Upper lobe of left lung (tissue), 4 donors: ENCODE measurements around the gene CADPS.

Experiments
- EP300 ChIP-seq, 4 donors: sonication (generic); formaldehyde crosslinking; IDR thresholded peaks; one replicate each; pipeline ENCODE4 v1.5.1; 2017; ENCODE audit warnings: antibody characterized with exemption in 4 of 4, control low read depth in 2 of 4
- POLR2A ChIP-seq, 4 donors: fragments of 450-650 bp; IDR thresholded peaks; one replicate each; pipeline ENCODE4 v1.5.1; 2016 to 2017; ENCODE audit warnings: antibody characterized with exemption in 4 of 4, mild to moderate bottlenecking in 2 of 4
- POLR2AphosphoS5 ChIP-seq, 2 donors: sonication (generic); formaldehyde crosslinking; IDR thresholded peaks; one replicate each; pipeline ENCODE4 v1.5.1; 2017; ENCODE audit warnings: antibody characterized with exemption in 2 of 2
- TF ChIP-seq, protein P1 (sequence below), 6 experiments: fragments of 450-650 bp in 4 of 6; fragments of 200-600 bp in 2 of 6; sonication (generic) in 2 of 6; IDR thresholded peaks; one replicate each; pipeline ENCODE4 v1.5.1; 2016 to 2019; ENCODE audit warnings: antibody characterized with exemption in 6 of 6

- TF ChIP-seq POLR2A (IDR thresholded peaks at IDR 0.05) = no peak
- TF ChIP-seq, protein P1, sequence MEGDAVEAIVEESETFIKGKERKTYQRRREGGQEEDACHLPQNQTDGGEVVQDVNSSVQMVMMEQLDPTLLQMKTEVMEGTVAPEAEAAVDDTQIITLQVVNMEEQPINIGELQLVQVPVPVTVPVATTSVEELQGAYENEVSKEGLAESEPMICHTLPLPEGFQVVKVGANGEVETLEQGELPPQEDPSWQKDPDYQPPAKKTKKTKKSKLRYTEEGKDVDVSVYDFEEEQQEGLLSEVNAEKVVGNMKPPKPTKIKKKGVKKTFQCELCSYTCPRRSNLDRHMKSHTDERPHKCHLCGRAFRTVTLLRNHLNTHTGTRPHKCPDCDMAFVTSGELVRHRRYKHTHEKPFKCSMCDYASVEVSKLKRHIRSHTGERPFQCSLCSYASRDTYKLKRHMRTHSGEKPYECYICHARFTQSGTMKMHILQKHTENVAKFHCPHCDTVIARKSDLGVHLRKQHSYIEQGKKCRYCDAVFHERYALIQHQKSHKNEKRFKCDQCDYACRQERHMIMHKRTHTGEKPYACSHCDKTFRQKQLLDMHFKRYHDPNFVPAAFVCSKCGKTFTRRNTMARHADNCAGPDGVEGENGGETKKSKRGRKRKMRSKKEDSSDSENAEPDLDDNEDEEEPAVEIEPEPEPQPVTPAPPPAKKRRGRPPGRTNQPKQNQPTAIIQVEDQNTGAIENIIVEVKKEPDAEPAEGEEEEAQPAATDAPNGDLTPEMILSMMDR (IDR thresholded peaks at IDR 0.05) = no peak
- TF ChIP-seq POLR2AphosphoS5 (IDR thresholded peaks at IDR 0.05) = no peak
- no peak for TF ChIP-seq EP300 (IDR thresholded peaks at IDR 0.05)
Measured at GRCh38 chr3:62621176-62621575, 254.0 kb downstream of the CADPS start.
